HAP-1 (cell line): Measurements from ENCODE around the gene RHD.
"Not testable (repeated sequence)": the region's sequence is repeated elsewhere in the genome, so short reads cannot be mapped to it uniquely, and the experiment has no call there.

ENCODE experiments used
- DNase-seq, 2 experiments: peaks; one replicate each; pipeline ENCODE4 v3.0.0-alpha.2; 2016 to 2020; ENCODE audit warnings: low spot score in 2 of 2
- H3K27me3 ChIP-seq: fragments of 250-450 bp; sonication (Bioruptor Pico); 2 replicates; pipeline ENCODE4 v1.5.1; 2020; ENCODE audit warnings: low read depth, mild to moderate bottlenecking, moderate library complexity
- H3K36me3 ChIP-seq: fragments of 250-450 bp; sonication (Bioruptor Pico); replicated peaks from 2 replicates; pipeline ENCODE4 v1.5.1; 2020; ENCODE audit warnings: mild to moderate bottlenecking
- H3K4me1 ChIP-seq: fragments of 250-450 bp; sonication (Bioruptor Pico); 2 replicates; pipeline ENCODE4 v1.5.1; 2020; ENCODE audit warnings: mild to moderate bottlenecking
- H3K4me3 ChIP-seq: fragments of 250-450 bp; sonication (Bioruptor Pico); 2 replicates; pipeline ENCODE4 v1.5.1; 2020; ENCODE audit warnings: mild to moderate bottlenecking, moderate library complexity
- H3K9me3 ChIP-seq: fragments of 250-450 bp; sonication (Bioruptor Pico); 2 replicates; pipeline ENCODE4 v1.5.1; 2020; ENCODE audit warnings: mild to moderate bottlenecking, moderate library complexity
- in situ Hi-C: fragments of 300-500 bp; cut with MboI; formaldehyde crosslinking; loops from 3 replicates; pipeline ENCODE4 v1.14.3; 2020; ENCODE audit warnings: low sequenced_read_pairs, inconsistent platforms, mixed read lengths

The RHD gene

GRCh38 chr1:25246600-25247023 lies 25.7 kb upstream of the RHD start:
- Histone ChIP-seq H3K9me3 (no peaks in the 10 kb centered on the region), H3K36me3 (peaks cover 50% of the 10 kb centered on the region), H3K4me3 (peak overlapping the region; percentile 98), H3K27me3 (no peaks in the 10 kb centered on the region), H3K4me1 (peaks cover 8% of the 10 kb centered on the region)
- DNase-seq = peak in 1 of 2 experiments; percentile 59
- in situ Hi-C loops = loop anchor here (10.0 kb wide), 1 partner anchor 568 kb away; the partner anchor contains the start of gene MTFR1L

GRCh38 chr1:25247024-25247828 lies 25.1 kb upstream of the RHD start, which contains the start of gene RSRP1:
RSRP1 (minus strand) TSS chr1:25247454; CDS start chr1:25246963, 491 bp downstream.
- Histone ChIP-seq H3K27me3 (no peaks in the 10 kb centered on the region), H3K9me3 (no peaks in the 10 kb centered on the region), H3K4me3 (peak within 1 kb of the TSS; percentile 98), H3K36me3 (peaks cover 46% of the 10 kb centered on the region), H3K4me1 (peaks cover 8% of the 10 kb centered on the region)
- DNase-seq = peak; percentile 95 to 99
- in situ Hi-C loops = loop anchor here (10.0 kb wide), 1 partner anchor 568 kb away; the partner anchor contains the start of gene MTFR1L

- Histone ChIP-seq H3K36me3 (peaks cover 37% of the 10 kb centered on the region), H3K27me3 (no peaks in the 10 kb centered on the region), H3K4me1 (peaks cover 8% of the 10 kb centered on the region), H3K4me3 (peak overlapping the region; percentile 98), H3K9me3 (no peaks in the 10 kb centered on the region; the same call in 1 of the 2 replicates)
- no peak for DNase-seq
- in situ Hi-C loops = loop anchor here (10.0 kb wide), 1 partner anchor 567 kb away; the partner anchor contains the start of gene MTFR1L
These were observed 24.2 kb upstream of the RHD start for GRCh38 chr1:25247829-25248754.

GRCh38 chr1:25253911-25254310 lies 18.4 kb upstream of the RHD start:
- Histone ChIP-seq H3K36me3 (no peaks in the 10 kb centered on the region), H3K9me3 (no peaks in the 10 kb centered on the region; the same call in 1 of the 2 replicates), H3K4me3 (no peak overlapping the region), H3K27me3 (no peaks in the 10 kb centered on the region), H3K4me1 (peaks cover 8% of the 10 kb centered on the region)
- DNase-seq = no peak
- in situ Hi-C loops = no loop called here

- in situ Hi-C loops = no loop called here
- no peak overlapping the region for H3K4me3 ChIP-seq
- no peaks in the 10 kb centered on the region for H3K27me3 ChIP-seq
- H3K36me3 ChIP-seq = no peaks in the 10 kb centered on the region
- peaks cover 8% of the 10 kb centered on the region for H3K4me1 ChIP-seq
- DNase-seq = no peak
- no peaks in the 10 kb centered on the region; the same call in 1 of the 2 replicates for H3K9me3 ChIP-seq
These were observed 16.4 kb upstream of the RHD start for GRCh38 chr1:25255706-25256577.

GRCh38 chr1:25256578-25256965 lies 15.7 kb upstream of the RHD start:
- Histone ChIP-seq H3K9me3 (no peaks in the 10 kb centered on the region; the same call in 1 of the 2 replicates), H3K4me1 (peaks cover 8% of the 10 kb centered on the region), H3K27me3 (no peaks in the 10 kb centered on the region), H3K36me3 (no peaks in the 10 kb centered on the region), H3K4me3 (no peak overlapping the region)
- no peak for DNase-seq
- in situ Hi-C loops = no loop called here

- in situ Hi-C loops = no loop called here
- Histone ChIP-seq H3K4me3 (no peak overlapping the region), H3K36me3 (no peaks in the 10 kb centered on the region), H3K9me3 (no peaks in the 10 kb centered on the region; the same call in 1 of the 2 replicates), H3K27me3 (no peaks in the 10 kb centered on the region), H3K4me1 (peaks cover 8% of the 10 kb centered on the region)
- no peak for DNase-seq
These were observed 15.1 kb upstream of the RHD start for GRCh38 chr1:25257196-25257595.

- H3K4me3 ChIP-seq, in situ Hi-C loops: not testable (repeated sequence)
These were observed 12.5 kb upstream of the RHD start for GRCh38 chr1:25259813-25260212.

GRCh38 chr1:25260336-25260735 lies 12.0 kb upstream of the RHD start:
- H3K4me3 ChIP-seq, in situ Hi-C loops: not testable (repeated sequence)

More at GRCh38 chr1:25259813-25260212, 12.5 kb upstream of the RHD start:
- not testable (repeated sequence) for H3K27me3 ChIP-seq, H3K36me3 ChIP-seq, H3K4me1 ChIP-seq, H3K9me3 ChIP-seq, DNase-seq

GRCh38 chr1:25266554-25267287 lies 5.6 kb upstream of the RHD start:
- H3K9me3 ChIP-seq, H3K4me1 ChIP-seq, H3K27me3 ChIP-seq, H3K36me3 ChIP-seq, in situ Hi-C loops: not testable (repeated sequence)
- DNase-seq = peak in 1 of 2 experiments; percentile 62
- peak overlapping the region; percentile 46 for H3K4me3 ChIP-seq

More at GRCh38 chr1:25260336-25260735, 12.0 kb upstream of the RHD start:
- DNase-seq, H3K27me3 ChIP-seq, H3K9me3 ChIP-seq, H3K36me3 ChIP-seq, H3K4me1 ChIP-seq: not testable (repeated sequence)

GRCh38 chr1:25267288-25268142 lies 4.8 kb upstream of the RHD start:
- peak; percentile 74 to 88 for DNase-seq
- H3K27me3 ChIP-seq, in situ Hi-C loops, H3K36me3 ChIP-seq, H3K4me1 ChIP-seq, H3K9me3 ChIP-seq: not testable (repeated sequence)
- peak overlapping the region; percentile 26 for H3K4me3 ChIP-seq
